Activated naive CD4-positive, alpha-beta T cell treated with anti-CD3 and anti-CD28 coated beads, Interleukin-2, amount 50 U/mL, for 24 hours (primary cell): Measurements from ENCODE around the gene LSMEM2.

Experiments used
- H3K27ac Mint-ChIP-seq: one replicate; pipeline ENCODE4 v1.8.0; 2021; ENCODE audit warnings: mild to moderate bottlenecking, mixed read lengths
- H3K27me3 Mint-ChIP-seq: one replicate; pipeline ENCODE4 v1.8.0; 2021; ENCODE audit warnings: mixed read lengths
- H3K36me3 Mint-ChIP-seq: one replicate; pipeline ENCODE4 v1.8.0; 2021; ENCODE audit warnings: mixed read lengths
- H3K4me1 Mint-ChIP-seq: one replicate; pipeline ENCODE4 v1.8.0; 2021; ENCODE audit warnings: mixed read lengths
- H3K4me3 Mint-ChIP-seq: one replicate; pipeline ENCODE4 v1.8.0; 2021; ENCODE audit warnings: mild to moderate bottlenecking, mixed read lengths
- H3K9me3 Mint-ChIP-seq: one replicate; pipeline ENCODE4 v1.8.0; 2021; ENCODE audit warnings: mixed read lengths

The LSMEM2 gene

DNA sequence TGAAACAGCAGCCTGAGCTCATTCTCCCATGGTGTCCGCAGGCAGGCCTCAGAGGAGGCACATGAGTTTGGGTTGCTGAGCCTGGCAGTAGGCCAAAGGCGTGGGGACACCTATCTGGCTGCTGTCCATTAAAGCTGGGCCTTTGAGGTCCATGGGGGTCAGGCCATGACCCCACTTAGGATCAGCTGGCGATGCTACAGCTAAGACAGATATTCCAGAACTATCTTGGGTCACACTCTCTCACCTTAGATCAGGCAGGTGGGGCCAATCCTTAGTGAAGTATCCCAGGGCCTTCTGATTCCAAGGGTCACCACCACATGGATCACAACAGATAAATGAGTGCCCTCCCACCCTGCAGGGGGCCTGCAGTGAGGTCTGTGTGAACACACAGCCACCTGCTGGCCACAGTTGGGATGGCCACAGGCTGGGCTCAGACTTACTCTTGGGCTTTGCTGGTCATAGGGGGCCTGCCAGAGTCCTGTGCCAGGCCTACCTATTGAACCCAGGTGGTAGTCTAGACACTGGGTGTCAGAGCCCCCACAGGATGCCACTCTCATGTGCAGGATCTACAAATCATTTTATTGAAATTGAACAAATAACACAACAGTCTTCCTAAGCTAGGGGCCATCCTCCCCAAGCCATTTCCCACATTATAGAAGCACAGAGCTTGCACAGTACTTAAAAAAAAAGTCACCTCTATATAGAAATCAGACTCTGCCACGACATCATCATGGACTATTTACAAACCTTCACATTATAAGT is 45.6 kb downstream of the LSMEM2 start:
- Mint-ChIP-seq H3K36me3 (no peaks in the 10 kb centered on the region), H3K27me3 (no peaks in the 10 kb centered on the region), H3K27ac (peak overlapping the region; percentile 46), H3K9me3 (no peaks in the 10 kb centered on the region), H3K4me3 (no peak overlapping the region), H3K4me1 (peaks cover 32% of the 10 kb centered on the region)

DNA sequence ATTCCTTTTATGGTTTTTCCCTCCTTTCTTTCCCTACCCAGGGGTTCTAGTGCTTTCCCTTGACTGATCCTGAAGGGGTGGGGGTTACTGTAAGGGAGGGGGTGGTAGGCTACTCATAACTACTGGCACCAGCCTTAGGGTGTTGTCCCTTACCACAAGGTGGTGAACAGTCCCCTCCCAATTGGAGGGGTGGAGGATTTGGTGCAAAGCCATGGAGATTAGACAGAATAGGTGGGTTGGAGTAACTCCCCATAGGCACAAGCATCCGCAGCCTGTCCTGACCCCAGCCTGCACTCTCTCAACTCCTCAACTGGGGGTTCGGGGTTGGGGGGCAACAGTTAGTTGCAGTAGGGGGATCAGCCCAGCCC is 46.2 kb downstream of the LSMEM2 start:
- H3K4me3 Mint-ChIP-seq: no peak overlapping the region
- H3K27ac Mint-ChIP-seq: no peak overlapping the region
- H3K27me3 Mint-ChIP-seq: no peaks in the 10 kb centered on the region
- H3K4me1 Mint-ChIP-seq: peaks cover 28% of the 10 kb centered on the region
- H3K9me3 Mint-ChIP-seq: no peaks in the 10 kb centered on the region
- H3K36me3 Mint-ChIP-seq: no peaks in the 10 kb centered on the region

DNA sequence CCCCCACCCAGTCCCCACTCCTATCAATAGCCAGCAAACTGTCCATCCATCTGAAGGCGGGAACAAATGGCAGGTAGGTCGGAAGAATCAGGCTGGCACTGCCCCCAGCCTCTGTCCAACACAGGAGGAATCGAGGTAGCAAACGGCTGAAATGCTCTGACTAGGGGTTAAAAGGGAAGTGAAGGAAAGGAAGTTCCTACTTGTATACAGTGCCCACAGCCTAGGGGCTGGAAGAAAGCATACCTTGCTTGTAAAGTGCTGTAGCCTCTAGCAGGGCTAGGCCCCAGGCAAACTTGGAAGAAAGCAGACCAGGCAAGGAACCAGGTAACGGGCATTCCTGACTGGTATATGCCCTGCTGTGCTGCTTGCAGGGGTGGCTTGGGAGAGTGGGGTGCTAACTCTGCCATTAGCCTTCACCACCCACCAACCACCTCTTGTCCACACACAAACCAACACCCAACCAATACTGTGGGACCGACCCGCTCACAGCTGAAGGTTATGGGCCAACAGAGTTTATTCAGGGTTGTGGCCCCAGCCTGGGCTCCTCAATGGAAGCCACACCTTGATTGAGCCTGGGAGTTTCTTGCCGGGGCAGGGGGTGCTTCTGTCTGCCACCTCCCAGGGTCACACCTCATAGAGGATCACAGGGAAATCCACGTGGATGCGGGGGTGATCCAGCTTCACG is 46.8 kb downstream of the LSMEM2 start:
- H3K27me3 Mint-ChIP-seq: no peaks in the 10 kb centered on the region
- H3K9me3 Mint-ChIP-seq: no peaks in the 10 kb centered on the region
- no peaks in the 10 kb centered on the region for H3K36me3 Mint-ChIP-seq
- H3K4me1 Mint-ChIP-seq: peaks cover 25% of the 10 kb centered on the region
- H3K4me3 Mint-ChIP-seq: no peak overlapping the region
- H3K27ac Mint-ChIP-seq: peak overlapping the region; percentile 79

DNA sequence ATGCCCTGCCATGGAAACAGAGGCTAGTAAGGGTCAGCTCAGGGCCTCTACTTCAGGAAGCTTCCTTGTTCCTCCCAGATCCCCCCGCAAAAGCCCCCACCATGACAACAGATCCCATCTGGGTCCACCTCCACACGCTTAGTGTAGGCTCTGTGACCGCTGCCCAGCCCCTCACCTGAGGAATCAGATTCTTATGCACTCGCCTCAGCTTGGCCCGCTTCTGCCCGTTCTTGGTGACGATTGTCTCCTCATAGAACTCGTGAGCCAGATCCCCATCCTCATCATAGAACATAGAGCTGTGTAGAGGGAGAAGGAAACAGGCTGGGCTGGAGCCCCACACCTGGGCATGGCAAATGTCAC is 47.3 kb downstream of the LSMEM2 start:
- peaks cover 25% of the 10 kb centered on the region for H3K4me1 Mint-ChIP-seq
- H3K36me3 Mint-ChIP-seq: no peaks in the 10 kb centered on the region
- no peak overlapping the region for H3K27ac Mint-ChIP-seq
- peak overlapping the region; percentile 58 for H3K4me3 Mint-ChIP-seq
- H3K9me3 Mint-ChIP-seq: no peaks in the 10 kb centered on the region
- H3K27me3 Mint-ChIP-seq: no peaks in the 10 kb centered on the region

DNA sequence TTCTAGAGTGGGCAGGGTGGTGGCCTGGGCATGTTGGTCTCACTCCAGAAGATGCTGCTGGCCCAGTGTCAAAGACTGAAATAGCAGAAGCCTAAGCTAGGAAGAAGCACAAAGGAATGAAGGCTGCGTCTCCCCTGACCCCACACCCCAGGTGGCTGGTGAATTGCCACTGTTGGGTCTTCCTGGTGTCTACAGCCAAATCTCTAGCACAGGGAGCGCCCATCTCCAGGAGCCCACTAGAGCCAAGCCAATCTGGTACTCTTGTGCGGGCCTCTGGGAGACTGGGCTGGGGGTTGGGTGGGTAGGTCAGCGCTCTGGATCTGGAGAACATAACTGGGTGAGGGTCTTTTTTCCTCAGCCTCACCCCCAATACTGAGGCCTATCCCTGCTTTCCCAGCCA is 48.2 kb downstream of the LSMEM2 start:
- Mint-ChIP-seq H3K4me3 (peak overlapping the region; percentile 96), H3K9me3 (no peaks in the 10 kb centered on the region), H3K27me3 (no peaks in the 10 kb centered on the region), H3K27ac (no peak overlapping the region), H3K36me3 (no peaks in the 10 kb centered on the region), H3K4me1 (peaks cover 25% of the 10 kb centered on the region)

DNA sequence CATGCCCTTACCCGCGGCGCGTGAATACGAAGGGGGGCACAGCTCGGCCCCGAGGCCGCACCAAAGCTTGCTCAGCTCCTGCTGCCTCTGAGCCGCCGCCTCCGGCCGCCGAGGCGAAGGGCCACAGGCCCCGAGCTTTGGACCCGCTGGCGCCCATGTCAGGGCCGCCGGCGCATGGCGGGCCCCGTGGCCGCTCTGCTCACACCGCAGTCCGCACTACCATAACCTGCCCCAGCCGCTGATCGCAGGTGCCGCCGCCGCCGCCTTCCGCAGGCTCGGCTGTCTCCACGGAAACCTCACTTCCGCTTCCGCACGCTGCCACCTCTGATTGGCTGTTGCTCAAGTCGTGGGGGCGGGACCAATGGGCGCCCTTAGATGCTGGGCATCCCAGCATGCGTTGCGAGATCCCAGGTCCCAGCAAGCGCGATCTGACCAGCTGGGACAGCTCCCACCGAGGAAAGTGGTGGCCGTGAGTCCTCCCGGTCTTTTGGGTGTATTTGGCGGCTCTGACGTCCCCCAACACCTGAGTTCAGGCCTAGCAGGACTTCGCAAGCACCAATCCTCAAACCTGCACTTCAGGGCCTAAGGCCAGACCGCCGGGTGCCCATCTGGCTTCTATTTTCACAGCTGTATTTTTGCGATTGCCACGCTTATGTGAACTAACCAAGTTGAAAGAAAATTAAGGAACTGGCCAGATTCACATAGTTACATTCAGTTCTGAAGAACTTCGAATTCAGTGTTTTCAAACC is 49.2 kb downstream of the LSMEM2 start, which contains the start of gene TUSC2:
TSS of gene TUSC2 (minus strand) at position 281 of the 749 bp plus-strand sequence. CDS start at position 157, 124 bp downstream.
- Mint-ChIP-seq H3K4me1 (peaks cover 25% of the 10 kb centered on the region), H3K27ac (peak within 1 kb of the TSS; percentile 95), H3K27me3 (no peaks in the 10 kb centered on the region), H3K4me3 (peak within 1 kb of the TSS; percentile 96), H3K36me3 (no peaks in the 10 kb centered on the region), H3K9me3 (no peaks in the 10 kb centered on the region)

DNA sequence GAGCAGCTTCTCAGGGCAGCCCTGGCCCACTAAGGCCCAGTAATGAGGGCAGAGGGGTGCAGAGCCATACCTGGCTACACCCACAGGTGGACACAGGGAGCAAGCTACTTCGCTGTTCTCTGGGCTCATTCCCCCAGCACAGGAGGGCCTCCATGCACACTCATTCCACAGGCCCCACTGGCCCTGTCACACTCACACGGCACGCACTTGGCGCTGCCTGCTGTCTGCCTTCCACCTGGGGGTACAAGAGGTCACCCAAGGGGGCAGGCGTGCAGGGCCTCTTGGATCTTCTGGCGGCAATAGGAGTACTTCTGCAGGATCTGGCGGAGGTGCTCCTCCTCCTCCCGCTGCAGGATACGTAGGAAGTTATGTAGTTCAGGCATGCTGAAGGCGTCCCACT is 51.4 kb downstream of the LSMEM2 start:
- H3K27me3 Mint-ChIP-seq: no peaks in the 10 kb centered on the region
- H3K36me3 Mint-ChIP-seq: no peaks in the 10 kb centered on the region
- H3K27ac Mint-ChIP-seq: no peak overlapping the region
- no peaks in the 10 kb centered on the region for H3K9me3 Mint-ChIP-seq
- peaks cover 30% of the 10 kb centered on the region for H3K4me1 Mint-ChIP-seq
- no peak overlapping the region for H3K4me3 Mint-ChIP-seq

DNA sequence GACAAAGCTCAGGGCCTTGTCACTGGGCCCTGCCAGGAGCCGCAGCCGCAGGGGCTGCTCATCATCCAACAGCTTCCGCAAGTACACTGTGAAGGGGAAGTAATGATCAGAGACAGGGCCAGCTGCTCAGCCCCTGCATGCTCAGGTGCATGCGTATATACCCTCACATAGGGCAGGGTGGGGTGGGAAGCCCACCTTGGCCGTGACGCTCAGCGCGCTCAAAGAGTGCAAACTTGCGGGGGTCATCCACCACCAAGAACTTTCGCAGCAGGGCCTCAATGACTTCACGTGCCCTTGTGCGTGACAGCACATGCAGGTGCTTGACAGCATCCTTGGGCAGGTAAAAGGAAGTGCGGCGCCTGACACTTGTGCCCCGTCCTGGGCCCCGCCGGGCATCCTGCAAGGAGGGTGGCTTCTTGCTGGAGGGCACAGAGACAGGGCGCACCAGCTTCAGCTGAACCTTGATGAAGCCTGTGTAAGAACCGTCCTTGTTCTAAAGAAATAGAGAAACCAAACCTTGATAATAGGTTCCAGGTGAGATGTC is 52.5 kb downstream of the LSMEM2 start:
- Mint-ChIP-seq H3K4me3 (no peak overlapping the region), H3K9me3 (no peaks in the 10 kb centered on the region), H3K4me1 (peaks cover 40% of the 10 kb centered on the region), H3K27me3 (no peaks in the 10 kb centered on the region), H3K27ac (no peak overlapping the region), H3K36me3 (peaks cover under 1% of the 10 kb centered on the region)

DNA sequence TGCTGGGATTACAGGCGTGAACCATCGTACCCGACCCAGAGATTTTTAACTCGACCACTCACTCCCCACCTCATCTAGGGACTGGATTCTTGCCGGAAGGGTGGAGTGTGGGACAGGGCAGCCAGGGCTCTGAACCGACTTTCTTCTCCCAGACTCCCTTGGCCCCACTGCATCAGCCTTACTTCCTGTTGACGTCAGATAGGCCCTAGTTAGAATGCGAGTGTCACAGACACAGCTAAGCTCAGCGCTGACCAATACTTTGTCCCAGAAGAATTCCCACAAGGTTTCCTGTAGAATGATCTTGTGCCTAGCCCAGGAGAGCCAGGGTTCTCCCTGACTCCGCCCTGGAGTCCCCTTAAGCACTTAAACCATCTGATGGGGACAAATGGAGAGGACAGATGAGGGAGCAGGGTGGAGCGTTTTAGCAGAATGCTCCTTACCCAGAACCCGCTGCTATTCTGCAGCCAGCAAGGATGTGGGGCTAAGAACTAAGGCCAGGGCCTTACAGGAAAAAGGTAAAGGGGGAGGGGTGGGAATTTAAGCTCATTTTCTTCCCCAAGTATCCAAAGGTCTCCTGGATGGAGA is 54.9 kb downstream of the LSMEM2 start:
- Mint-ChIP-seq H3K27me3 (no peaks in the 10 kb centered on the region), H3K36me3 (peaks cover 4% of the 10 kb centered on the region), H3K27ac (peak overlapping the region; percentile 79), H3K4me1 (peaks cover 41% of the 10 kb centered on the region), H3K4me3 (peak overlapping the region; percentile 61), H3K9me3 (no peaks in the 10 kb centered on the region)

DNA sequence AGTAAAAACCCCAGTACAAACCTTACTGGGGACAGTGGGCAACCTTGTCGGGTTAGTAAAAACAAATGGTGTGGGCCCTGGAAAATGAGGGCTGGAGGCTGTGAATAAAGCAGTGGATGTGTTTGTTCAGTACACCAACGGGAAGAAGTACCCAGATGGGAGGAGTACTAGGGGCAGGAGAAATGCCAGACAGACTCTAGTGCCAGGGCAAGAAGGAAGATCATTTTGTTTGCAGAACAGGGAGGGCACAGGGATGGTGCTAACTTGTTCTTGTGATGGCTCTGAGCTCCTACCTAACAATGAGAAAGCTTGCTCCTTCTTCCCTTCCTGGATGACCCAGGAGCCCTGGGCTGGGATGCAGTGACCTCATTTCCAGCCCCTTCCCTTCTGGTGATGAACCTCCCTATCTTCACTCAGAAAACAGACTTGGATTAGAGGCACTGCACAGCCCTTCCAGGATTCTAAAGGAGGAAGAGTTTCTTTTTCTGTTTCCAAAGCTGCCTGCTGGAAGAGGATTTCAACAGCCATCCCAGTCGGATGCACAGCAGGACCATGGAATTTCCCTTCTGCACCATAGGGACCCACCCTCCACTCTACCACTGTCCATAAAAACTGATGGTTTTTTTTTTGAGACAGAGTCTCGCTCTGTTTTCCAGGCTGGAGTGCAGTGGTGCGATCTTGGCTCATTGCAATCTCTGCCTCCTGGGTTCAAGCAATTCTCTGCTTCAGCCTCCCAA is 55.6 kb downstream of the LSMEM2 start:
- no peaks in the 10 kb centered on the region for H3K27me3 Mint-ChIP-seq
- H3K36me3 Mint-ChIP-seq: peaks cover 4% of the 10 kb centered on the region
- H3K4me1 Mint-ChIP-seq: peaks cover 48% of the 10 kb centered on the region
- H3K27ac Mint-ChIP-seq: peak overlapping the region; percentile 65
- H3K9me3 Mint-ChIP-seq: no peaks in the 10 kb centered on the region
- peak overlapping the region; percentile 61 for H3K4me3 Mint-ChIP-seq

DNA sequence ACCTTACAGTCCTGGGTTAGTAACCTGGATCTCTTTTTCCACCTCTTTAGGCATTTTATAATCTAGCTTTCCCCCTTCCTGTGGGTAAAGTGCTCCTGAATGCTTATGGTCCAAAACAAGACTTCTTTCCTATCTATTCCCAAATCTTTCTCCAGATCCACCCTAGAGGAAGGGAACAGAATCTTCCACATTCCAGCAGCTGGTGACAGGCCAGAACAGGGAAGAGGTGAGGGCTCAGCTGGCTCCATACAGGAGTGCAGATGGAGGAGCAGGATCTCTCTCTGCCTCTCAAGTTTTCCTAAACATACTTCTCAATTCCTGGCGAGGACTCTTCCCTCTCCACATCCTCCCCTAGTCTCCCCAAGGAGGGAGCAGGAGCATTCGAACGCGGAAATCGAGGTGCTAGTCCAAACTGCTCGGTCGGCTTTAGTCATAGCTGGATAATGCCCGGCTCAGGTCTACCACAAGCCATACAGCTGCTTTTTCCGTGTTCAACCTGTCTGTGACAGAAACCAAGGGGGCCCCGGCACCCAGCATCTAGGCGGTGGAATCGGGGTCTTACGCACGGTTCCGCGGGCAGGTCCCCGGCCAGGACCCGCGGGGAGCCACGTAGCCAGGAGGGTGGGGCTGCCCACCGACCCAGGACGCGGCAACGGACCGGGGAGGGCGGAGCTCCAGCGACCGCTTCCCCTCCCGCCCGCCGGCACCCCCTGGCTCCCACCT is 57.7 kb downstream of the LSMEM2 start:
- H3K4me3 Mint-ChIP-seq: peak overlapping the region; percentile 98

DNA sequence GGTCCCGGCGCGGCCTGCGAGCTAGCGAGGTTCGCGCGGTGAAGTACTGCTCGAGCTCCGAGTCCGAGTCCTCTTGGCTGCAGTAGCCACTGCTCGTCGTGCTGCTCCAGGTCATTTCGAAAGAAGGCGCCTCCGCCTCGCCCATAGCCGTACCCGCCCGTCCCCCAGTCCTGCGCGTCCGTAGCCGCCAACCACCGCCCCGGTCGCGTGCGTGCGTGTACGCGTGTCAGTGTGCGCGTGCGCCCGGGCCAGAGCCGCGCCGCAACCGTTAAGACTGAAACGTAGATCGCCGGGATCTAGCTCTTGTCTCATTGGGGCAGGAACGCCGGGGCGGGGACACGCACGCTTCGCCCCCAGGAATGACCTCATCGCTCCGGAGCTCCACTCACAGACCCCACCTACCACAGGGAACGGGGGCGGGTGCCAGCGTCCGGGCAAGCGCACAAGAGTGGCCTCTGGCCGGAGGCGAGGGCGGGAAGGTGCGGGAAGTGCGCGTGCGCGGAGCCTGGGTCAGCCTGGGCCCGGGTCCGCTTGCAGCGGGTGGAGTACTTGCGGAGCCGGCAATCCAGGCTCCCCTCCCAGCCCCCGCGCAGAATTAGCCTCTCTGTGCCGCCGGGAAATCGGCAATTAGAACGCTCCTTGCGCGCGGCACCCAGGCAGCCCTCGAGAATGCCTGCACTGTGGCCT is 58.4 kb downstream of the LSMEM2 start:
- peaks cover 61% of the 10 kb centered on the region for H3K4me1 Mint-ChIP-seq
- peak overlapping the region; percentile 99 for H3K27ac Mint-ChIP-seq
- no peaks in the 10 kb centered on the region for H3K27me3 Mint-ChIP-seq
- no peaks in the 10 kb centered on the region for H3K9me3 Mint-ChIP-seq
- peaks cover 4% of the 10 kb centered on the region for H3K36me3 Mint-ChIP-seq
- peak overlapping the region; percentile 98 for H3K4me3 Mint-ChIP-seq

More for the DNA sequence above, 57.7 kb downstream of the LSMEM2 start:
- Mint-ChIP-seq H3K27ac (peak overlapping the region; percentile 99), H3K27me3 (no peaks in the 10 kb centered on the region), H3K9me3 (no peaks in the 10 kb centered on the region), H3K4me1 (peaks cover 61% of the 10 kb centered on the region), H3K36me3 (peaks cover 4% of the 10 kb centered on the region)
